Vagina (tissue), 2 donors: Measurements from ENCODE around the gene PPP1R36.

ENCODE experiments used
- POLR2A ChIP-seq, 2 donors: fragments of 450-650 bp; IDR thresholded peaks; one replicate each; pipeline ENCODE4 v1.6.1; 2017; ENCODE audit warnings: antibody characterized with exemption in 2 of 2, mild to moderate bottlenecking in 2 of 2, moderate library complexity in 2 of 2
- POLR2AphosphoS5 ChIP-seq, 2 donors: sonication (generic); formaldehyde crosslinking; IDR thresholded peaks; one replicate each; pipeline ENCODE4 v1.9.0; 2017; ENCODE audit warnings: antibody characterized with exemption in 2 of 2, mild to moderate bottlenecking in 2 of 2, low read depth in 1 of 2; ENCODE audit not compliant: insufficient read depth in 1 of 2
- TF ChIP-seq, protein P1 (sequence below), 3 experiments: fragments of 450-650 bp in 2 of 3; fragments of 200-600 bp in 1 of 3; sonication (generic) in 1 of 3; IDR thresholded peaks; one replicate each; pipeline ENCODE4 v1.5.1; 2017 to 2019; ENCODE audit warnings: antibody characterized with exemption in 3 of 3, mild to moderate bottlenecking in 2 of 3, moderate library complexity in 2 of 3

DNA sequence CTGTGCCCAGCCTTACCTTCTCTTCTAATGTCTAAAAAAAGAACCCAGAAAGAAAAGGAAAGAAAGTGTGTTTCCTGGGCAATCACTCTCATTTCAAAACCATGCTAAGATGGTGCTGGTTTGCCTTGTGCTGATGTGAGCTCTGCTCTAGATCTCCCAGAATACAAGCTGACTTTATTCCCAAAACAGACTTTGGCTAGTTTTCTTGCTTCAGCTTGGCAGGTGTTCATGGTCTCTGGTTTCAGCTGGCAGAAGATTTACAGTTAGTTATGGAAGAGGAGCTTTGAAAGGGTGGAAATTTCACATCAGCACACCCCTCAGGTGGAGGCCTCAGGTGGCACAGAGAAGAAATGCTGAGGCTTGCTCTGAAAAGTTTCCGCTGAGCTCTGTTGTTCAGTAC lies 34.4 kb downstream of the PPP1R36 start:
- TF ChIP-seq, protein P1, sequence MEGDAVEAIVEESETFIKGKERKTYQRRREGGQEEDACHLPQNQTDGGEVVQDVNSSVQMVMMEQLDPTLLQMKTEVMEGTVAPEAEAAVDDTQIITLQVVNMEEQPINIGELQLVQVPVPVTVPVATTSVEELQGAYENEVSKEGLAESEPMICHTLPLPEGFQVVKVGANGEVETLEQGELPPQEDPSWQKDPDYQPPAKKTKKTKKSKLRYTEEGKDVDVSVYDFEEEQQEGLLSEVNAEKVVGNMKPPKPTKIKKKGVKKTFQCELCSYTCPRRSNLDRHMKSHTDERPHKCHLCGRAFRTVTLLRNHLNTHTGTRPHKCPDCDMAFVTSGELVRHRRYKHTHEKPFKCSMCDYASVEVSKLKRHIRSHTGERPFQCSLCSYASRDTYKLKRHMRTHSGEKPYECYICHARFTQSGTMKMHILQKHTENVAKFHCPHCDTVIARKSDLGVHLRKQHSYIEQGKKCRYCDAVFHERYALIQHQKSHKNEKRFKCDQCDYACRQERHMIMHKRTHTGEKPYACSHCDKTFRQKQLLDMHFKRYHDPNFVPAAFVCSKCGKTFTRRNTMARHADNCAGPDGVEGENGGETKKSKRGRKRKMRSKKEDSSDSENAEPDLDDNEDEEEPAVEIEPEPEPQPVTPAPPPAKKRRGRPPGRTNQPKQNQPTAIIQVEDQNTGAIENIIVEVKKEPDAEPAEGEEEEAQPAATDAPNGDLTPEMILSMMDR (IDR thresholded peaks at IDR 0.05), result no peak
- no peak for TF ChIP-seq POLR2AphosphoS5 (IDR thresholded peaks at IDR 0.05; ENCODE audit: insufficient read depth in 1 of 2, low read depth in 1 of 2)
- no peak for TF ChIP-seq POLR2A (IDR thresholded peaks at IDR 0.05)
